SK-N-SH (cell line): ENCODE results near the gene SSTR4. TPM values are rescaled to one million over a fixed set of nuclear protein-coding genes. Genes with fewer than 3 reads are reported as not detected.

ENCODE experiments used
- CTCF ChIA-PET: fragments of 300-600, 350-600 bp; formaldehyde crosslinking; extraction: SDS; loops from one replicate; lab custom pipeline; 2021; lab: Yijun Ruan, JAX
- POLR2A ChIA-PET: fragments of 350-600 bp; sonication (Branson Sonifier 250); formaldehyde crosslinking; extraction: SDS; loops from one replicate; lab custom pipeline; 2020; ENCODE audit warnings: antibody characterized with exemption, inconsistent platforms; lab: Yijun Ruan, JAX
- DNase-seq: peaks from one replicate; pipeline ENCODE4 v3.0.0; 2012
- H2AFZ ChIP-seq: fragments of 200-600 bp; sonication (generic); 2 replicates; pipeline ENCODE4 v1.8.1; 2016; ENCODE audit warnings: antibody characterized with exemption, mild to moderate bottlenecking, low read depth
- H3F3A ChIP-seq: fragments of 200-600 bp; sonication (generic); replicated peaks from 2 replicates; pipeline ENCODE3; 2016; ENCODE audit warnings: antibody characterized with exemption, mild to moderate bottlenecking; ENCODE audit not compliant: insufficient read depth
- H3K27ac ChIP-seq, 2 experiments: fragments of 200-500 bp in 1 of 2; fragments of 200-600 bp in 1 of 2; sonication (Bioruptor generic) in 1 of 2; sonication (generic), shearing (Covaris generic) in 1 of 2; 2 replicates each; pipeline versions ENCODE4 v1.5.1 to v1.6.1; 2014 to 2016; ENCODE audit warnings: low read depth in 2 of 2, inconsistent platforms in 1 of 2, low read length in 1 of 2, mild to moderate bottlenecking in 1 of 2, mixed read lengths in 1 of 2
- H3K27me3 ChIP-seq: fragments of 200-600 bp; sonication (generic), shearing (Covaris generic); 2 replicates; pipeline ENCODE4 v1.6.1; 2016; ENCODE audit warnings: mixed run types; ENCODE audit not compliant: insufficient read depth
- H3K36me3 ChIP-seq, 2 experiments: fragments of 200-500 bp in 1 of 2; fragments of 200-600 bp in 1 of 2; sonication (Bioruptor generic) in 1 of 2; sonication (generic) in 1 of 2; replicated peaks in 1 of 2; 2 replicates each; pipeline versions ENCODE3 to v1.5.1; 2014 to 2016; ENCODE audit warnings: low read length in 1 of 2, mild to moderate bottlenecking in 1 of 2; ENCODE audit not compliant: insufficient read depth in 2 of 2, control insufficient read depth in 1 of 2
- H3K4me1 ChIP-seq, 2 experiments: fragments of 200-500 bp in 1 of 2; fragments of 200-600 bp in 1 of 2; sonication (Bioruptor generic) in 1 of 2; sonication (generic), shearing (Covaris generic) in 1 of 2; 2 replicates each; pipeline versions ENCODE4 v1.5.1 to v1.6.1; 2014 to 2016; ENCODE audit warnings: low read depth in 1 of 2, low read length in 1 of 2, mixed run types in 1 of 2; ENCODE audit not compliant: insufficient read depth in 2 of 2, control insufficient read depth in 1 of 2
- H3K4me2 ChIP-seq: fragments of 200-600 bp; sonication (generic), shearing (Covaris generic); 2 replicates; pipeline ENCODE4 v1.6.1; 2017; ENCODE audit warnings: mixed run types
- H3K4me3 ChIP-seq, 2 experiments: fragments of 200-500 bp in 1 of 2; fragments of 200-600 bp in 1 of 2; sonication (Bioruptor generic) in 1 of 2; sonication (generic), shearing (Covaris generic) in 1 of 2; 2 replicates each; pipeline versions ENCODE4 v1.5.1 to v1.8.1; 2014 to 2016; ENCODE audit warnings: low read depth in 2 of 2, inconsistent platforms in 1 of 2, low read length in 1 of 2, mild to moderate bottlenecking in 1 of 2, mixed read lengths in 1 of 2, moderate library complexity in 1 of 2
- H3K79me2 ChIP-seq: fragments of 200-600 bp; sonication (generic); 2 replicates; pipeline ENCODE4 v1.8.1; 2017; ENCODE audit warnings: mild to moderate bottlenecking; ENCODE audit not compliant: insufficient read depth
- H3K9ac ChIP-seq: fragments of 200-600 bp; sonication (generic); 2 replicates; pipeline ENCODE4 v1.6.1; 2017; ENCODE audit warnings: mixed run types
- H3K9me2 ChIP-seq: fragments of 200-600 bp; sonication (generic); 2 replicates; pipeline ENCODE4 v1.6.1; 2017; ENCODE audit warnings: mixed run types
- H3K9me3 ChIP-seq: fragments of 200-600 bp; sonication (generic); 2 replicates; pipeline ENCODE4 v1.6.1; 2017; ENCODE audit warnings: mixed run types, mild to moderate bottlenecking, moderate library complexity
- H4K20me1 ChIP-seq: fragments of 200-600 bp; sonication (generic); 2 replicates; pipeline ENCODE4 v1.6.1; 2017; ENCODE audit warnings: mild to moderate bottlenecking, mixed run types; ENCODE audit not compliant: insufficient read depth
- CTCF ChIP-seq: fragments of 200-600 bp; sonication (generic); IDR thresholded peaks from 2 replicates; pipeline ENCODE4 v1.6.1; 2017; ENCODE audit warnings: antibody characterized with exemption, mild to moderate bottlenecking, moderate library complexity
- EZH2phosphoT487 ChIP-seq: fragments of 200-600 bp; sonication (generic); IDR thresholded peaks from 2 replicates; pipeline ENCODE4 v1.6.1; 2017; ENCODE audit warnings: low read depth, mixed run types, mild to moderate bottlenecking, antibody characterized with exemption, moderate library complexity, borderline replicate concordance
- FOXJ3 ChIP-seq: sonication (generic); formaldehyde crosslinking; IDR thresholded peaks from 2 replicates; pipeline ENCODE4 v1.5.1; 2020; ENCODE audit warnings: mild to moderate bottlenecking, missing genetic modification reagents
- GATA2 ChIP-seq: sonication (generic); formaldehyde crosslinking; IDR thresholded peaks from 2 replicates; pipeline ENCODE4 v1.5.0; 2020; ENCODE audit warnings: mild to moderate bottlenecking, missing genetic modification reagents
- IRF3 ChIP-seq: fragments of 150-350 bp; IDR thresholded peaks from 2 replicates; pipeline ENCODE4 v1.6.1; 2016; ENCODE audit warnings: mild to moderate bottlenecking, low read depth, low read length
- JUND ChIP-seq: IDR thresholded peaks from 2 replicates; pipeline ENCODE4 v1.4.0; 2012
- MAX ChIP-seq: IDR thresholded peaks from 2 replicates; pipeline ENCODE4 v1.4.0; 2012; ENCODE audit warnings: low read depth
- NRF1 ChIP-seq: IDR thresholded peaks from 2 replicates; pipeline ENCODE4 v1.6.1; 2012; ENCODE audit warnings: low read depth, mild to moderate bottlenecking, low read length
- PBX3 ChIP-seq: IDR thresholded peaks from 2 replicates; pipeline ENCODE4; 2012
- POLR2AphosphoS5 ChIP-seq: IDR thresholded peaks from 2 replicates; pipeline ENCODE4 v1.6.1; 2012; ENCODE audit warnings: low read depth, low read length
- RAD21 ChIP-seq: IDR thresholded peaks from 2 replicates; pipeline ENCODE4 v1.6.1; 2012; ENCODE audit warnings: mild to moderate bottlenecking, low read length
- RCOR1 ChIP-seq: fragments of 150-350 bp; IDR thresholded peaks from 2 replicates; pipeline ENCODE4 v1.6.1; 2017; ENCODE audit warnings: antibody characterized with exemption, low read length
- RXRA ChIP-seq: IDR thresholded peaks from 2 replicates; pipeline ENCODE4 v1.4.0; 2012; ENCODE audit warnings: low read depth, mild to moderate bottlenecking, borderline replicate concordance
- SMC3 ChIP-seq: IDR thresholded peaks from 2 replicates; pipeline ENCODE4 v1.6.1; 2012; ENCODE audit warnings: low read depth, low read length, improper control_type of control experiment
- TAF1 ChIP-seq: IDR thresholded peaks from 2 replicates; pipeline ENCODE4 v1.6.1; 2012; ENCODE audit warnings: low read depth, mild to moderate bottlenecking, low read length, moderate library complexity, borderline replicate concordance
- TEAD4 ChIP-seq: IDR thresholded peaks from 2 replicates; pipeline ENCODE4 v1.4.0; 2012; ENCODE audit warnings: mild to moderate bottlenecking, borderline replicate concordance; ENCODE audit not compliant: insufficient read depth
- USF1 ChIP-seq: IDR thresholded peaks from 2 replicates; pipeline ENCODE4 v1.4.0; 2012; ENCODE audit warnings: low read depth, borderline replicate concordance
- YY1 ChIP-seq: IDR thresholded peaks from 2 replicates; pipeline ENCODE4 v1.4.0; 2012; ENCODE audit warnings: low read depth, mild to moderate bottlenecking
- WGBS: methylation state at CpG from one replicate; pipeline ENCODE4 v1.1.6; 2017; ENCODE audit warnings: low lambda C conversion rate; 5-methylcytosine and 5-hydroxymethylcytosine counted together
- polyA plus RNA-seq, 3 experiments: library from polyadenylated mRNA; depleted of rRNA; stranded (reverse); fragments of >200 nt; gene quantifications; 2 replicates each; pipeline ENCODE4 v1.2.3, GENCODE V29; 2012

Gene SSTR4
- polyA plus RNA-seq, 1 of the 3 experiments (the other 2 are of a cell fraction): not detected

GRCh38 chr20:23050847-23051627 lies 15.9 kb downstream of the SSTR4 start:
- H3K27ac ChIP-seq: no peak overlapping the region
- no peaks in the 10 kb centered on the region for H4K20me1 ChIP-seq
- H3K9ac ChIP-seq: no peak overlapping the region
- DNase-seq: no peak
- 19% methylated on average over 33 of the region's 46 CpGs for WGBS
- no peaks in the 10 kb centered on the region for H3K9me3 ChIP-seq
- H3K4me2 ChIP-seq: peak overlapping the region; percentile 64
- H3K4me1 ChIP-seq: no peaks in the 10 kb centered on the region
- TF ChIP-seq USF1 (no peak), CTCF (peak; percentile 72), RAD21 (peak; percentile 39), FOXJ3 (no peak), SMC3 (peak; percentile 47), MAX (peak; percentile 21; the same call in 1 of the 2 replicates), JUND (no peak)
- H3F3A ChIP-seq: no peaks in the 10 kb centered on the region
- peak overlapping the region; percentile 14 to 48; a peak in 3 of 4 replicates for H3K4me3 ChIP-seq
- no peaks in the 10 kb centered on the region for H3K79me2 ChIP-seq
- ChIA-PET CTCF (no interaction called here), POLR2A (no interaction called here)
- H3K36me3 ChIP-seq: no peaks in the 10 kb centered on the region
- peaks cover 84% of the 10 kb centered on the region for H3K27me3 ChIP-seq
- no peaks in the 10 kb centered on the region for H3K9me2 ChIP-seq
- peak overlapping the region; percentile 42; the same call in 1 of the 2 replicates for H2AFZ ChIP-seq

GRCh38 chr20:23052904-23053303 lies 17.8 kb downstream of the SSTR4 start:
- CTCF ChIA-PET: interaction anchor here (1.8 kb wide), 1 partner anchor 288 kb away, joined by 4 read pairs; no protein-coding TSS in a partner anchor
- H3K36me3 ChIP-seq: no peaks in the 10 kb centered on the region
- H3K9me2 ChIP-seq: no peaks in the 10 kb centered on the region
- POLR2A ChIA-PET: no interaction called here
- H3K27ac ChIP-seq: no peak overlapping the region
- H3F3A ChIP-seq: no peaks in the 10 kb centered on the region
- DNase-seq: no peak
- H2AFZ ChIP-seq: no peak overlapping the region
- H3K4me3 ChIP-seq: no peak overlapping the region
- H3K9me3 ChIP-seq: no peaks in the 10 kb centered on the region
- H3K4me2 ChIP-seq: no peak overlapping the region
- 60% methylated on average over 5 of the region's 5 CpGs for WGBS
- H3K9ac ChIP-seq: no peak overlapping the region
- no peaks in the 10 kb centered on the region for H4K20me1 ChIP-seq
- no peaks in the 10 kb centered on the region for H3K4me1 ChIP-seq
- no peaks in the 10 kb centered on the region for H3K79me2 ChIP-seq
- H3K27me3 ChIP-seq: peaks cover 73% of the 10 kb centered on the region
- TF ChIP-seq USF1: no peak
- TF ChIP-seq RXRA: no peak
- no peak for TF ChIP-seq NRF1
- TF ChIP-seq TAF1: no peak
- no peak for TF ChIP-seq YY1
- no peak for TF ChIP-seq EZH2phosphoT487
- TF ChIP-seq RAD21: no peak
- TF ChIP-seq SMC3: no peak
- no peak for TF ChIP-seq PBX3
- no peak for TF ChIP-seq GATA2 (CRISPR knock-in tag)
- TF ChIP-seq JUND: no peak
- TF ChIP-seq POLR2AphosphoS5: no peak
- TF ChIP-seq IRF3: no peak
- no peak for TF ChIP-seq TEAD4
- TF ChIP-seq RCOR1: no peak
